T follicular helper cell (primary cell): ENCODE data around the gene EGLN2.
"Not testable (repeated sequence)": the region's sequence is repeated elsewhere in the genome, so short reads cannot be mapped to it uniquely, and the experiment has no call there.

Source experiments
- DNase-seq: peaks from one replicate; pipeline ENCODE4 v3.0.0-alpha.2; 2020; ENCODE audit warnings: low read depth

The EGLN2 gene

GRCh38 chr19:40819479-40820234 lies 20.7 kb downstream of the EGLN2 start:
- DNase-seq, result peak; percentile 58

DNA sequence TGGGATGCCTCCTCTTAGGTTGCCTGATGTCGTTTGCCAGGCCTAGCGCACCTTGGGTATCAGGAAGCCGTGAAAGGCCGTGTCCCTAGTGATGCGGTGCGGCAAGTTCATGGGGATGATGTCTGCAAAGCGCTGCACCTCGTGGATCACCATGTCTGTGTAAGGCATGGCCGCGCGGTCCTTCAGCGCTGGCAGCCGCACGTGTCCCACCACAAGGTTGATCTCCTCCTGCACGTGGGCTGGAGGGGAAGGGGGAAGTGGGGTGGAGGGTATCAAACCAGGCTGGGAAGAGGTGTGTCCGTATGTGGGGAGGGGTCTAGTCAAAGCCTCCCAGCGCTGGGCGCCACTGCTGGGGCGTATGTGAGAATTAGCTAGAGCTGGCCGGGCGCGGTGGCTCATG lies 23.2 kb downstream of the EGLN2 start:
- DNase-seq, result no peak

DNA sequence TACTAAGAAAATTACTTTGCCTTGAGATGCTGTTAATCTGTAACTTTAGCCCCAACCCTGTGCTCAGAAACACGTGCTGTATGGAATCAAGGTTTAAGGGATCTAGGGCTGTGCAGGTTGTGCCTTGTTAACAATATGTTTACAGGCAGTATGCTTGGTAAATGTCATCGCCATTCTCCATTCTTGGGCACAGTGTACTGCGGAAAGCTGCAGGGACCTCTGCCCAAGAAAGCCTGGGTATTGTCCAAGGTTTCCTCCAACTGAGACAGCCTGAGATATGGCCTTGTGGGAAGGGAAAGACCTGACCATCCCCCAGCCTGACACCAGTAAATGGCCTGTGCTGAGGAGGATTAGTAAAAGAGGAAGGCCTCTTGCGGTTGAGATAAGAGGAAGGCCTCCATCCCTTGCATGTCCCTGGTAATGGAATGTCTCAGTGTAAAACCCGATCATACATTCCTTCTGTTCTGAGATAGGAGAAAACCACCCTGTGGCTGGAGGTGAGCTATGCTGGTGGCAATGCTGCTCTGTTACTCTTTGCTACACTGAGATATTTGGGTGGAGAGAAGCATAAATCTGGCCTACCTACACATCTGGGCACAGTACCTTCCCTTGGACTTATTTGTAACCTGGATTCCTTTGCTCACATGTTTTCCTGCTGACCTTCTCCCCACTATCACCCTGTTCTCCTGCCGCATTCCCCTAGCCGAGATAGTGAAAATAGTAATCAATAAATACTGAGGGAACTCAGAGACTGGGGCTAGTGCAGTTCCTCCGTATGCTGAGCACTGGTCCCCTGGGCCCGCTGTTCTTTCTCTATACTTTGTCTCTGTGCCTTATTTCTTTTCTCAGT lies 23.9 kb downstream of the EGLN2 start:
- not testable (repeated sequence) for DNase-seq

DNA sequence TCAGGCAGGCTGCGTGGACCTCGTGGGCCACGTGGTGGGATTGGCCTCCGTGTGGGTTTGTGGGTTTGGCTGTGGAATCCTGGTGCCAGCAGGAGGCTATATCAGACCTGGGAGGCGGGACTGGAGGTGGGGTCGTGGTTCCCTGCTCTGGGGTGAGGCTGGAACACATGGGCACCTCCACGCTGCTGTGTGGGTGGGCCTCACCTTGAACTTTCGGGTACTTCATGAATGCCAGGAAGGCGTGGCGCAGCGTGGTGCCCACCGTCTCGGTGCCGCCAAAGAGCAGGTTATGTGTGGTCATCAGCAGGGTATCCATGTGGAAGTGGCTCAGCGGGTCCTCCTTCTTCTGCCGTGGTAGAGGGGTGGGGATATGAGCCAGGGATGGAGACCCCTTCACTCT lies 25.9 kb downstream of the EGLN2 start:
- not testable (repeated sequence) for DNase-seq

DNA sequence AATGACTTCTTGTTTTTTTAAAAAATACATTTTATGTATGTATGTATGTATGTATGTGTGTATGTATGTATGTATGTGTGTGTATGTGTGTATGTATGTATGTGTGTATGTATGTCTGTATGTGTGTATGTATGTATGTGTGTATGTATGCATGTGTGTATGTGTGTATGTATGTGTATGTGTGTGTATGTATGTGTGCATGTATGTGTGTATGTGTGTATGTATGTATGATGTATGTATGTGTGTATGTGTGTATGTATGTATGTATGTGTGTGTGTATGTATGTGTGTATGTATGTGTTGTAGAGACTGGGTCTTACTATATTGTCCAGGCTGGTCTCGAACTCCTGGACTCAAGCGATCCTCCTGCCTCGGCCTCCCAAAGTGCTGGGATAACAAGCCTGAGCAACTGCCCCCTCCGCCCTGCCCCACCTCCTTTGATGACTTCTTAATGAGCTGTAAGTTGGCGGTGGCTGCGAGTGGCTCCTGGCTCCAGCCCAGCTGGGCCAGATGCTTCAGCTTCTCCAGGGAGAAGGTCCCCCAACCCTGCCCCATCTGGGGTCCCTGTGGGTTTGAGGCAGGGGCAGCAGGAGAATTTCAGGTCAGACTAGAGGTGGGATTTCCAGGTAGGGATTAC lies 26.6 kb downstream of the EGLN2 start:
- DNase-seq, result not testable (repeated sequence)

DNA sequence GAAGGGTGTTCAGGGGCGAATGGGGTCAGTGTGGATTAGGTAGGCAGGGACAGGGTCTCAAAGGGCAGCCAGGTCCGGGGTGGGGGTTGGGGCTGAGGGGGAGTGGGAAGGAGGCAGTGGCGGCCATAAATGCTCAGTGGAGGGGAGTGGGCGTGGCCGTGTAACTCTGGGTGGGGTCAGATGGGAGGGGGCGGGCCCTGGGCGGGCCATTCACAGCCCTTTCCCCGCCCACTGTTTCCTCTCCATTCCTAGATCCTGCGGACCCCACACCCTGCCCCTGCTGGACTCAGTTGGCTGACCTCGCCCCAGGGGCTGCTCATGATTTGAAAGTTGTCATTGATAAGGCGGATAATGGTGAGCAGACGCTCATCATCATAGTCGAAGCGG lies 27.3 kb downstream of the EGLN2 start:
- not testable (repeated sequence) for DNase-seq

- peak; percentile 50 for DNase-seq
These were observed 27.9 kb downstream of the EGLN2 start for GRCh38 chr19:40826699-40827385.

DNA sequence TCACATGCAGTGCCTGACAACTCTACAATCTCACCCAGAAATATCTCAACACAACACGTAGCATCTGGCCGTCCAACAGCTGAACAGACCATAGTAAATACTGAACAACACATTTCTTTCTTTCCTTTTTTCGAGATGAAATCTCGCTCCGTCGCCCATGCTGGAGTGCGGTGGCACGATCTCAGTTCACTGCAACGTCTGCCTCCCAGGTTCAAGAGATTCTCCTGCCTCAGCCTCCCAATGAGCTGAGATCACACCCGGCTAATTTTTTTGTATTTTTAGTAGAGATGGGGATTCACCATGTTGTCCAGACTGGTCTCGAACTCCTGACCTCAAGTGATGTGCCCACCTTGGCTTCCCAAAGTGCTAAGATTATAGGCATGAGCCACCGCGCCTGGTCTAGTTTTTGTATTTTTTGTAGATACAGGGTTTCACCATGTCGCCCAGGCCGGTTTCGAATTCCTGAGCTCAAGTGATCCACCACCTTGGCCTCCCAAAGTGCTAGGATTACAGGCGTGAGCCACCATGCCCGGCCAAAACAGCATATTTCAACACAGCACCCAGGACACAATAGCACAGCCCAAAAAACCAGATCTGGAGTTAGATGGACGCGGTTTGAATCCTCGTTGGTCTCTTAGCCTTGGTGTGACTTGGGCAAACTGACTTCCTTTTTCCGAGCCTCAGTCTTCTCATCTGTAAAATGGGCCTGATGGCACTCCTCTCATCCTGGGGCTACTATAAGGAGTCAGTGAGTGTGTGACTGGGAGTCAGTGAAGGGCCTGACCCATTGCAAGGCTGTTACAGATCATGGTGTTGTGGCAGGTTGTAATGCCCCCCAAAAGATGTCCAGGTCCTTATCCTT lies 28.6 kb downstream of the EGLN2 start:
- no peak for DNase-seq

DNA sequence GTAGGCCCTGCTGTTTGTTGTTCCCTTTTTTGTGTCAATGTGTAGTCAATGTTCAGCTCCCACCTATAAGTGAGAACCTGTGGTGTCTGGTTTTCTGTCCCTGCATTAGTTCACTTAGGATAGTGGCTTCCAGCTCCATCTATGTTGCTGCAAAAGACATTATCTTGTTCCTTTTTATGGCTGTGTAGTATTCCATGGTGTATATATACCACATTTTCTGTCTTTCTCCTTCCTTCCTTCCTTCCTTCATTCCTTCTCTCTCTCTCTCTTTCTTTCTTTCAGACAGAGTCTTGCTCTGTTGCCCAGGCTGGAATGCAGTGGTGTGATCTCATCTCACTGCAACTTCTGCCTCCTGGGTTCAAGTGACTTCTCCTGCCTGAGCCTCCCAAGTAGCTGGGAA lies 30.2 kb downstream of the EGLN2 start:
- DNase-seq, result no peak

DNA sequence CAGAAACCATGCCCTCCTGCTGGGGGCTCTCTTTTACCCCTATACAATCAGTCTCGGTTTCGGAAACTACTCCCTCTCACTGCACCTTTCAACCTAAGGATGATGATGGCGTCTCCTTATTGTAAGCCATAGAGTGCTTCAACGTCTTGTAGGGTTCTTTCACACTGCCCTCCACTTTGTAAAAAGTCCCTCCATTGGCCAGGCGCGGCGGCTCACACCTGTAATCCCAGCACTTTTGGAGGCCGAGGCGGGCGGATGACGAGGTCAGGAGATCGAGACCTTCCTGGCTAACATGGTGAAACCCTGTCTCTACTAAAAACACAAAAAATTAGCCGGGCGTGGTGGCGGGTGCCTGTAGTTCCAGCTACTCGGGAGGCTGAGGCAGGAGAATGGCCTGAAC lies 31.8 kb downstream of the EGLN2 start:
- not testable (repeated sequence) for DNase-seq

GRCh38 chr19:40831502-40832430 lies 32.8 kb downstream of the EGLN2 start:
- no peak for DNase-seq

GRCh38 chr19:40832431-40832790 lies 33.4 kb downstream of the EGLN2 start:
- not testable (repeated sequence) for DNase-seq

- DNase-seq, result not testable (repeated sequence)
These were observed 34.9 kb downstream of the EGLN2 start for GRCh38 chr19:40833728-40834533.

DNA sequence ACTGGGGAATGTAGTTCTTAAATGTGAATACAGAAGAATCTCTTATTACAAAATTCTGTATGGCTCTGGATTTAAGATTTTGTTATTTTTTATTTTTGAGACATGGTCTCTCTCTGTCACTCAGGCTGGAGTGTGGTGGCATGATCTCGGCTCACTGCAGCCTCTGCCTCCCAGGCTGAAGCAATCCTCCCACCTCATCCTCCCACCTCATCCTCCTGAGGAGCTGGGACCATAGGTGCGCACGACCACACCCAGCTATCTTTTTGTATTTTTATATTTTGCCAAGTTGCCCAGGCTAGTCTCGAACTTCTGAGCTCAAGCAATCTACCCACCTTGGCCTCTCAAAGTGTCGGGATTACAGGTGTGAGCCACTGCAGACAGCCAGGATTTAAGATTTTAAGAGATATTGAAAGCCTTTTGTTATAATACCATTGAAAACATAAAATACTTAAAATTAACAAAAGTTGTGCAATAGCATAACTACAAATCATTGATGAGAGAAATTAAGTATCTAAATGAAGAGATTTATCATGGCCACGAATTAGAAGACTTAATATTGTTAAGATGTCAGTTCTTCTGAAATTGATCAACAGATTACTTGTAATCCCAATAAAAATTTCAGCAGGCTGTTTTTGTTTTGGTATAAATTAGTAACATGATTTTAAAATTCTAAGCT lies 37.9 kb downstream of the EGLN2 start:
- DNase-seq, result no peak

- not testable (repeated sequence) for DNase-seq
These were observed 39.5 kb downstream of the EGLN2 start for GRCh38 chr19:40838477-40838876.

DNA sequence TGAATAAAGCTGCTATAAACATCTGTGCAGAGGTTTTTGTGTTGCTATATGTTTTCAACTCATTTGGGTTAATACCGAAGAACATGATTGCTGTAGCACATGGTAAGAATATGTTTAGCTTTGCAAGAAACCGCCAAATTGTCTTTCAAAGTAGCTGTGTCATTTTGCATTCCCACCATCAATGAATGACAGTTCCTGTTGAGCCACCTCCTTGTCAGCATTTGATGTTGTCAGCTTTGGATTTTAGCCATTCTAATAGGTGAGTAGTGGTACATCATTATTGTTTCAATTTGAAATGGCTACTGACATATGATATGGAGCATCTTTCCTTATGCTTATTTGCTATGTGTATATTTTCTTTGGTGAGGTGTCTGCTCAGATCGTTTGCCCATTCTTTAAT lies 43.0 kb downstream of the EGLN2 start:
- not testable (repeated sequence) for DNase-seq

GRCh38 chr19:40842997-40843652 lies 44.1 kb downstream of the EGLN2 start:
- not testable (repeated sequence) for DNase-seq

DNA sequence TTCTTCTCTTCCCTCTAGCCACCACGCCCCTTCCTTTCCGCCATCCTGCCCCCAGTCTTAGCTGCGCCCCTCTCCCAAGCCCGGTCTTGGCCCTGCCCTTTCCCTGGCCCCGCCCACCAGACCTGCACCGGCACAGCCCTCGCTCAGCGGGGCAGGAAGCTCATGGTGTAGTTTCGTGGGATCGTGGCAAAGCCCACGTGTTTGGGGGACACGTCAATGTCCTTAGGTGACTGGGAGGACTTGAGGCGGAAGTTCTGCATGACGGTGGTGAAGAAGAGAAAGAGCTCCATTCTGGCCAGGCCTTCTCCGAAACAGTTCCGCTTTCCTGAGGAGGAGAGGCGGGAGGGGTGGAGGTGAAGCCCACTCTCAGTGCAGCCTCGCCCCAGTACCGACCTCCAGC lies 44.7 kb downstream of the EGLN2 start:
- DNase-seq, result peak; percentile 72
